ENCODE measurements around the gene TMA7. TPM values are rescaled to one million over a fixed set of nuclear protein-coding genes. Genes with fewer than 3 reads are reported as not detected.

Gene TMA7
- total RNA-seq, 6 experiments from 2014 or later, result 213 to 341 (median 280) TPM

GRCh38 chr3:48420561-48420960, 19.5 kb upstream of the TMA7 start:
- Mint-ChIP-seq H3K27me3 (ENCODE audit: insufficient read depth) (peaks cover 8% of the 10 kb centered on the region), H3K4me3 (no peak overlapping the region), H3K36me3 (ENCODE audit: low read depth) (no peaks in the 10 kb centered on the region), H3K4me1 (ENCODE audit: low read depth) (0 out of 2 replicates have a peak, but pooled peaks cover 6% of the 10 kb centered on the region), H3K27ac (peak overlapping the region; percentile 16; the same call in 1 of the 2 replicates), H3K9me3 (no peaks in the 10 kb centered on the region)
- no peak for DNase-seq
- TF ChIP-seq CTCF (IDR thresholded peaks at IDR 0.05), result no peak

- Mint-ChIP-seq H3K9me3 (no peaks in the 10 kb centered on the region), H3K4me3 (no peak overlapping the region), H3K36me3 (ENCODE audit: low read depth) (no peaks in the 10 kb centered on the region), H3K4me1 (ENCODE audit: low read depth) (peaks cover 12% of the 10 kb centered on the region; the same call in 1 of the 2 replicates), H3K27me3 (ENCODE audit: insufficient read depth) (peaks cover 8% of the 10 kb centered on the region), H3K27ac (no peak overlapping the region)
- no peak; the same call in 1 of the 2 replicates for TF ChIP-seq CTCF (IDR thresholded peaks at IDR 0.05)
- DNase-seq, result no peak
Measured at GRCh38 chr3:48422272-48422671, 17.8 kb upstream of the TMA7 start.

- Mint-ChIP-seq H3K4me1 (ENCODE audit: low read depth) (peaks cover 16% of the 10 kb centered on the region; the same call in 1 of the 2 replicates), H3K9me3 (no peaks in the 10 kb centered on the region), H3K27ac (no peak overlapping the region), H3K27me3 (ENCODE audit: insufficient read depth) (peaks cover 8% of the 10 kb centered on the region), H3K4me3 (no peak overlapping the region), H3K36me3 (ENCODE audit: low read depth) (no peaks in the 10 kb centered on the region)
- no peak for TF ChIP-seq CTCF (IDR thresholded peaks at IDR 0.05)
- DNase-seq, result no peak
Measured at GRCh38 chr3:48422681-48423080, 17.4 kb upstream of the TMA7 start.

- no peak for DNase-seq
- H3K4me3 Mint-ChIP-seq, result no peak overlapping the region
- no peaks in the 10 kb centered on the region for H3K36me3 Mint-ChIP-seq (ENCODE audit: low read depth)
- peaks cover 8% of the 10 kb centered on the region for H3K27me3 Mint-ChIP-seq (ENCODE audit: insufficient read depth)
- TF ChIP-seq CTCF (IDR thresholded peaks at IDR 0.05), result no peak
- no peaks in the 10 kb centered on the region for H3K9me3 Mint-ChIP-seq
- H3K4me1 Mint-ChIP-seq (ENCODE audit: low read depth), result peaks cover 20% of the 10 kb centered on the region
- H3K27ac Mint-ChIP-seq, result no peak overlapping the region
Measured at GRCh38 chr3:48423241-48423882, 16.7 kb upstream of the TMA7 start.

GRCh38 chr3:48423883-48424695, 16.0 kb upstream of the TMA7 start:
- no peak for TF ChIP-seq CTCF (IDR thresholded peaks at IDR 0.05)
- Mint-ChIP-seq H3K27me3 (ENCODE audit: insufficient read depth) (peaks cover 8% of the 10 kb centered on the region), H3K4me1 (ENCODE audit: low read depth) (peaks cover 22% of the 10 kb centered on the region), H3K36me3 (ENCODE audit: low read depth) (no peaks in the 10 kb centered on the region), H3K9me3 (no peaks in the 10 kb centered on the region), H3K4me3 (no peak overlapping the region), H3K27ac (no peak overlapping the region)
- no peak for DNase-seq
